GM10266 (cell line): ENCODE results near the gene TMEM232.

Experiments used
- DNase-seq: peaks from one replicate; pipeline ENCODE4 v3.0.0; 2012; ENCODE audit errors: extremely low spot score
- CTCF ChIP-seq: IDR thresholded peaks from 2 replicates; pipeline ENCODE4 v1.5.1; 2012; ENCODE audit warnings: mild to moderate bottlenecking, low read depth; ENCODE audit not compliant: control insufficient read depth, insufficient read depth; ENCODE audit errors: missing control alignments

TMEM232 gene

GRCh38 chr5:110477911-110478310 is 248.6 kb downstream of the TMEM232 start:
- no peak for TF ChIP-seq CTCF
- no peak for DNase-seq

- no peak for DNase-seq
- no peak for TF ChIP-seq CTCF
These were observed 250.3 kb downstream of the TMEM232 start for GRCh38 chr5:110476164-110476563.

GRCh38 chr5:110475529-110475928 is 250.9 kb downstream of the TMEM232 start:
- DNase-seq, result no peak
- TF ChIP-seq CTCF, result no peak

- no peak for TF ChIP-seq CTCF
- DNase-seq, result no peak
These were observed 257.0 kb downstream of the TMEM232 start for GRCh38 chr5:110469486-110469885.

- DNase-seq, result no peak
- no peak for TF ChIP-seq CTCF
These were observed 263.4 kb downstream of the TMEM232 start for GRCh38 chr5:110463106-110463505.

- peak; percentile 2 for DNase-seq
- no peak for TF ChIP-seq CTCF
These were observed 265.6 kb downstream of the TMEM232 start for GRCh38 chr5:110460837-110461236.

- no peak for DNase-seq
- TF ChIP-seq CTCF, result no peak
These were observed 268.2 kb downstream of the TMEM232 start for GRCh38 chr5:110458313-110458712.
